ENCODE data around the gene PAK5.

The PAK5 gene

GRCh38 chr20:9838035-9838377 is 870 bp downstream of the PAK5 start:
- no peaks in the 10 kb centered on the region for H3K36me3 ChIP-seq
- H3K4me3 ChIP-seq, result no peak overlapping the region
- no peak overlapping the region for H3K4me2 ChIP-seq
- H3K27me3 ChIP-seq, result no peaks in the 10 kb centered on the region
- H4K20me1 ChIP-seq, result no peaks in the 10 kb centered on the region
- no peak overlapping the region for H3K27ac ChIP-seq
- H3K9ac ChIP-seq, result no peak overlapping the region
- H3K9me3 ChIP-seq, result no peaks in the 10 kb centered on the region; the same call in 1 of the 2 replicates
- TF ChIP-seq Cebpa-rat (IDR thresholded peaks at IDR 0.05), result no peak
- H3K4me1 ChIP-seq, result no peaks in the 10 kb centered on the region

- H3K9me3 ChIP-seq, result no peaks in the 10 kb centered on the region; the same call in 1 of the 2 replicates
- no peak overlapping the region for H3K9ac ChIP-seq
- no peak for TF ChIP-seq Cebpa-rat (IDR thresholded peaks at IDR 0.05)
- no peaks in the 10 kb centered on the region for H3K36me3 ChIP-seq
- no peaks in the 10 kb centered on the region for H4K20me1 ChIP-seq
- H3K4me3 ChIP-seq, result no peak overlapping the region
- no peaks in the 10 kb centered on the region for H3K27me3 ChIP-seq
- H3K4me1 ChIP-seq, result no peaks in the 10 kb centered on the region
- no peak overlapping the region for H3K27ac ChIP-seq
- H3K4me2 ChIP-seq, result no peak overlapping the region
Observed at GRCh38 chr20:9837634-9838033, 1.2 kb downstream of the PAK5 start.

DNA sequence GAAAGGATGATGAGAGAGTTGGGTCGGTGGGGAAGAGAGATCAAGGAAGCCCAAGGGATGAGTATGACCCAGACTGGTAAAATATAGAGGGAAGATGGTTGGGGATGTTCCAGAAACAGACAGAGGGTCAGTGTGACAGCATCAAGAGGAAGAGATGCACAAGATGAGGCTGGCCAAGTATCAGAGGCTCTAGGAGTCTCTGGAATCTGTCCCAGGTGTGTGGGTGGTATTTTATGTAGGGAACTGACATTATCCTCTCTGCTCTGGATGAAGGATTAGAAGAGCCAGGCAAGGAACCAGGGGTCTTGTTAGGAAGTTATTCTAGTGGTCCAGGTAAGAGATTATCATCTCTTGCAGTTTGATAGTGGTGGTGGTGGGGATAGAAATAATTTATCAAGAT is 3.6 kb downstream of the PAK5 start:
- Histone ChIP-seq H3K4me1 (no peaks in the 10 kb centered on the region), H3K4me2 (no peak overlapping the region), H3K36me3 (no peaks in the 10 kb centered on the region), H3K9me3 (no peaks in the 10 kb centered on the region; the same call in 1 of the 2 replicates), H3K27ac (no peak overlapping the region), H3K27me3 (no peaks in the 10 kb centered on the region), H3K4me3 (no peak overlapping the region), H4K20me1 (no peaks in the 10 kb centered on the region), H3K9ac (no peak overlapping the region)
- TF ChIP-seq Cebpa-rat (IDR thresholded peaks at IDR 0.05), result no peak

DNA sequence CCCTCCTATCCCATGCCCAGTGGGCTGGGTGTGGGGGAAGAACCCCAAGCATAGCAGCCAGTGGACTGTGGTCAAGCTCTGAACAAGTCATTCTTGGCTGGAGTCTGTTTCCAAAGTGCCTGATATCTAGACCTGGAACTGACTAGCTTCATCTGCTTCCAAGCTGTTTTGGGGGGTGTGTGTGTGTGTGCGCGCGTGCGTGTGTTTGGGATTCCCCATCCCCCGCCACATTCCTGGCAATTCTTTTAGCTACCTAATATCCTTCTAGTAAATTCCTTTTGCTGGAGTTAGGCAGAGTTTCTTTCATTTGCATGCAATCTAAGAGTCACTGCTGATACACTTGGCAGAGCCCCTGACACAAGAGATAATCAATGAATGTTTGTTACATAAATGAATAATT is 7.8 kb downstream of the PAK5 start:
- H3K27ac ChIP-seq, result no peak overlapping the region
- no peaks in the 10 kb centered on the region for H3K27me3 ChIP-seq
- TF ChIP-seq Cebpa-rat (IDR thresholded peaks at IDR 0.05), result no peak
- H3K4me2 ChIP-seq, result no peak overlapping the region
- no peaks in the 10 kb centered on the region for H3K4me1 ChIP-seq
- no peaks in the 10 kb centered on the region for H3K9me3 ChIP-seq
- H4K20me1 ChIP-seq, result no peaks in the 10 kb centered on the region
- H3K9ac ChIP-seq, result no peak overlapping the region
- no peaks in the 10 kb centered on the region for H3K36me3 ChIP-seq
- no peak overlapping the region for H3K4me3 ChIP-seq

DNA sequence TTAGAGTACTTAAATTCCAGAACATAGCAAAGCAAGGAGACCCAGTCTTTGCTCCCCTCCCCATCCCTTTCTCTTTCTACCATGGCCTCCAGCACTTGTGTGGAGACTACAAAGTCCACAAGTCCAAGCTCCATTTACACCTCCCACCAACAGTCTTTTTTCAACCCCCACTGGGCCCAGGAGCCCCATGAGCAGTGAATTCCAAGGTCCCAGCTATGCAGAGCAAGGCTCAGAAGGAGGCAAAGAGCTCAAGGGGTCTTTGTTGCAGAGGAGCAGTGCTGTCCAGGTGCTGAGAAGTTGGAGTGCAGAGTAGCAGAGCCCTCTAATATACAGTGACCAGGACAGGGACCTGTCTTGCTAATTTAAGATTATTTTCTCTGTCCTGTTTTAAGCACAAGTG is 9.0 kb downstream of the PAK5 start:
- Histone ChIP-seq H3K4me3 (no peak overlapping the region), H4K20me1 (no peaks in the 10 kb centered on the region), H3K4me1 (no peaks in the 10 kb centered on the region), H3K9me3 (no peaks in the 10 kb centered on the region), H3K27ac (no peak overlapping the region), H3K36me3 (no peaks in the 10 kb centered on the region), H3K4me2 (no peak overlapping the region), H3K27me3 (no peaks in the 10 kb centered on the region), H3K9ac (no peak overlapping the region)
- TF ChIP-seq Cebpa-rat (IDR thresholded peaks at IDR 0.05), result no peak

GRCh38 chr20:9817654-9818053 is 21.2 kb downstream of the PAK5 start:
- no peaks in the 10 kb centered on the region for H3K27me3 ChIP-seq
- H3K4me2 ChIP-seq, result no peak overlapping the region
- H3K27ac ChIP-seq, result no peak overlapping the region
- no peaks in the 10 kb centered on the region for H3K4me1 ChIP-seq
- no peak for TF ChIP-seq Cebpa-rat (IDR thresholded peaks at IDR 0.05)
- no peak overlapping the region for H3K4me3 ChIP-seq
- no peaks in the 10 kb centered on the region for H4K20me1 ChIP-seq
- H3K36me3 ChIP-seq, result no peaks in the 10 kb centered on the region
- H3K9me3 ChIP-seq, result no peaks in the 10 kb centered on the region
- no peak overlapping the region for H3K9ac ChIP-seq

- no peak overlapping the region for H3K27ac ChIP-seq
- H3K9me3 ChIP-seq, result no peaks in the 10 kb centered on the region
- H3K4me1 ChIP-seq, result no peaks in the 10 kb centered on the region
- no peak overlapping the region for H3K9ac ChIP-seq
- no peak for TF ChIP-seq Cebpa-rat (IDR thresholded peaks at IDR 0.05)
- no peak overlapping the region for H3K4me3 ChIP-seq
- H4K20me1 ChIP-seq, result no peaks in the 10 kb centered on the region
- H3K36me3 ChIP-seq, result no peaks in the 10 kb centered on the region
- no peaks in the 10 kb centered on the region for H3K27me3 ChIP-seq
- no peak overlapping the region for H3K4me2 ChIP-seq
Observed at GRCh38 chr20:9815632-9816031, 23.2 kb downstream of the PAK5 start.

DNA sequence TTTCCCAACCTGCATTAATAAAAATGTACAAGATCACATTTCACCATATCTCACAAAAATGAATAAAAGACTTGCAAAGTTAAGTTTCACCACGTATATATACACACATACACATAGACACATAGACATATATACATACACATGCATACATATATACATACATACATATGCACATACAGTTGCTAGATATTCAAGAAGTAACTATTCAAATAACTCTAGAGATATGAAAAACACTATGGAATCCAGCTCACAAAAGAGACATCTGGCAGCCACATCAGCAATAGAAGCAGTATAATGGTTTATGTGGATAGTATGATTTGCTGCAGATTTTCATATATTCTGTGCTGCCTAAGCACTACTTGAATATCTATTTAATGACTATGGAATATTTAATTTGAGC is 28.1 kb downstream of the PAK5 start:
- H4K20me1 ChIP-seq, result no peaks in the 10 kb centered on the region
- no peak overlapping the region for H3K27ac ChIP-seq
- no peak overlapping the region for H3K4me3 ChIP-seq
- no peak overlapping the region for H3K9ac ChIP-seq
- no peaks in the 10 kb centered on the region for H3K36me3 ChIP-seq
- no peaks in the 10 kb centered on the region for H3K4me1 ChIP-seq
- no peaks in the 10 kb centered on the region for H3K9me3 ChIP-seq
- no peak overlapping the region for H3K4me2 ChIP-seq
- no peak for TF ChIP-seq Cebpa-rat (IDR thresholded peaks at IDR 0.05)
- no peaks in the 10 kb centered on the region for H3K27me3 ChIP-seq

- TF ChIP-seq Cebpa-rat (IDR thresholded peaks at IDR 0.05), result no peak
- H3K9ac ChIP-seq, result no peak overlapping the region
- H3K27ac ChIP-seq, result no peak overlapping the region
- no peaks in the 10 kb centered on the region for H3K9me3 ChIP-seq
- H3K36me3 ChIP-seq, result no peaks in the 10 kb centered on the region
- no peaks in the 10 kb centered on the region for H4K20me1 ChIP-seq
- no peaks in the 10 kb centered on the region for H3K27me3 ChIP-seq
- no peak overlapping the region for H3K4me3 ChIP-seq
- no peaks in the 10 kb centered on the region for H3K4me1 ChIP-seq
- no peak overlapping the region for H3K4me2 ChIP-seq
Observed at GRCh38 chr20:9809271-9809670, 29.6 kb downstream of the PAK5 start.

DNA sequence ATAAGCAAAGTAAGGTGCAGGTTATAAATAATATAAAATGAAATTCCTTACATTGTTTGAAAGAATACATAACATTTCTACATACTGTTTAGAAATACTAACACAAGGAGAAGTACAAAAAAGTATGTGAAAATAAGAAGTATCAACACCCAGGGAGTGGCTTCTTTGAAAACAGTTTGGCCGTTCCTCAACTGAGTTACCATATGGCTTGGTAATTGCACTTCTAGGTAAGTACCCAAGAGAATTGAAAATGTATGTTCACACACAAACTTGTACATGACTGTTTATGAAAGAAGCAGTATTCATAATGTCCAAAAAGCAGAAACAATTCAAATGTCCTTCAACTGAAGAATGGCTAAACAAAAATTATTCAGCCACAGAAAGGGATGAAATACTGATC is 30.7 kb downstream of the PAK5 start:
- H3K36me3 ChIP-seq, result no peaks in the 10 kb centered on the region
- TF ChIP-seq Cebpa-rat (IDR thresholded peaks at IDR 0.05), result no peak
- no peak overlapping the region for H3K4me3 ChIP-seq
- no peaks in the 10 kb centered on the region for H3K4me1 ChIP-seq
- H4K20me1 ChIP-seq, result no peaks in the 10 kb centered on the region
- H3K27me3 ChIP-seq, result no peaks in the 10 kb centered on the region
- no peak overlapping the region for H3K27ac ChIP-seq
- H3K4me2 ChIP-seq, result no peak overlapping the region
- H3K9me3 ChIP-seq, result no peaks in the 10 kb centered on the region
- H3K9ac ChIP-seq, result no peak overlapping the region

DNA sequence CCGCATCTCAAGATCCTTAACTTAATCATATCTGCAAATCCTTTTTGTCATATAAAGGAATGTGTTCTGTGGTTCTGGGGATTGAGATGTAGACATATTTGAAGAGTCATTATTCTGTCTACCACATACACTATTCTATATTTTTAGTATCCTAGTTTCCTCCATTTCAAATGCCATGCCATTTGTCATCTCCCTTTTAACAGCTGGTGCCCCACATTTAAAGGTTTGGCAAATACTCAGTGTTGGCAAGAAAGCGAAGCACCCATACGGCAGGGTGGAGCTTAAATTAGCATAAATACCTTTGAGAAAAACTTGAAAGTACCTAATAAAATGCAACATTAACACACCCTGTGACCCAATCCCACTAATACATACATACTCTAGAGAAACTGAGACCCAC is 31.7 kb downstream of the PAK5 start:
- H3K4me2 ChIP-seq, result no peak overlapping the region
- H3K9me3 ChIP-seq, result no peaks in the 10 kb centered on the region
- H3K4me3 ChIP-seq, result no peak overlapping the region
- H3K4me1 ChIP-seq, result no peaks in the 10 kb centered on the region
- H3K36me3 ChIP-seq, result no peaks in the 10 kb centered on the region
- H3K27ac ChIP-seq, result no peak overlapping the region
- no peak for TF ChIP-seq Cebpa-rat (IDR thresholded peaks at IDR 0.05)
- no peaks in the 10 kb centered on the region for H4K20me1 ChIP-seq
- no peak overlapping the region for H3K9ac ChIP-seq
- no peaks in the 10 kb centered on the region for H3K27me3 ChIP-seq
